HUES64 (cell line): Measurements from ENCODE around the gene CLCF1. TPM values are rescaled to one million over a fixed set of nuclear protein-coding genes. Genes with fewer than 3 reads are reported as not detected.

Source experiments
- H3K27ac ChIP-seq: 2 replicates; pipeline ENCODE4 v1.7.0; 2013; ENCODE audit warnings: low read depth, low read length, inconsistent platforms
- H3K27me3 ChIP-seq: 2 replicates; pipeline ENCODE4 v1.6.1; 2013; ENCODE audit warnings: mild to moderate bottlenecking, low read length; ENCODE audit not compliant: insufficient read depth
- H3K36me3 ChIP-seq: 2 replicates; pipeline ENCODE4 v1.6.1; 2013; ENCODE audit warnings: mild to moderate bottlenecking, low read length; ENCODE audit not compliant: insufficient read depth
- H3K4me1 ChIP-seq: 2 replicates; pipeline ENCODE4 v1.6.1; 2013; ENCODE audit warnings: mild to moderate bottlenecking, low read length, moderate library complexity; ENCODE audit not compliant: insufficient read depth
- H3K4me3 ChIP-seq: 2 replicates; pipeline ENCODE4 v1.5.1; 2013; ENCODE audit warnings: mild to moderate bottlenecking, low read length, moderate library complexity
- H3K9ac ChIP-seq: 2 replicates; pipeline ENCODE4 v1.6.1; 2013; ENCODE audit warnings: mild to moderate bottlenecking, low read depth, low read length
- H3K9me3 ChIP-seq: 2 replicates; pipeline ENCODE4 v1.6.1; 2013; ENCODE audit warnings: low read depth, low read length; ENCODE audit not compliant: insufficient read depth
- WGBS: fragments of 150-250, 120-280 bp; methylation state at CpG from one replicate; pipeline ENCODE4 v1.1.7; 2013; ENCODE audit warnings: missing lambda C conversion rate; 5-methylcytosine and 5-hydroxymethylcytosine counted together
- polyA plus RNA-seq, 2 experiments: library from polyadenylated mRNA; stranded (reverse); fragments of 50-300 nt; gene quantifications; one replicate each; pipeline ENCODE4 v1.2.3, GENCODE V29; 2013

The CLCF1 gene
- polyA plus RNA-seq (2013, experiment 1 of 2) = 1.6 TPM
- polyA plus RNA-seq (2013, experiment 2 of 2) = 1.7 TPM

GRCh38 chr11:67372993-67373647 is at the start of gene CLCF1:
Gene CLCF1 (minus strand): TSS chr11:67373598. CDS start chr11:67373539, 59 bp downstream.
- Histone ChIP-seq H3K9ac (peak within 1 kb of the TSS; percentile 63; the same call in 1 of the 2 replicates), H3K27me3 (peaks cover 54% of the 10 kb centered on the region), H3K4me3 (peak within 1 kb of the TSS; percentile 61), H3K9me3 (no peaks in the 10 kb centered on the region), H3K36me3 (no peaks in the 10 kb centered on the region), H3K4me1 (peaks cover 37% of the 10 kb centered on the region), H3K27ac (peak within 1 kb of the TSS; percentile 75)
- under 1% methylated on average over 75 of the region's 76 CpGs for WGBS

DNA sequence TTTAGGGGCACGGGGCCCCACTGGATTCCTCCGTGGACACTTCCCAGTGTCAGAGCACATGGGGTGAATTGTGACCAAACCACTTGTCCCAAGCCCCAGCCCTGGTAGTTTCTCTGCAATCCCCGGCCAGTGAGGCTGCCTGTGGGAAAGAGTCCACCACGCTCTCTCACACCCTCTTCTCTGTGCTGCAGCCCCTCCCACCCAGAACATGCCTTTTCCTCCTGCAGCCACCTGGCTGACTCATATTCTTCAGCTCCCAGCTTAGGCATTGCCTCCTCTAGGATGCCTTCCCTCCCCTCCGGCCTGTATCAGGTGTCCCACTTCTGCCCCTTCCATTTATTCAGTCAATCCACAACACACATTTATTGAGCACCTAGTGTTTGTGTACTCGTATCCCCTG is 49.5 kb upstream of the CLCF1 start:
- no peak overlapping the region for H3K27ac ChIP-seq
- WGBS = 71% methylated on average over 6 of the region's 6 CpGs
- H3K36me3 ChIP-seq = no peaks in the 10 kb centered on the region
- H3K4me3 ChIP-seq = no peak overlapping the region
- H3K9me3 ChIP-seq = no peaks in the 10 kb centered on the region
- no peak overlapping the region for H3K9ac ChIP-seq
- H3K4me1 ChIP-seq = 0 out of 2 replicates have a peak, but pooled peaks cover 3% of the 10 kb centered on the region
- H3K27me3 ChIP-seq = peaks cover 13% of the 10 kb centered on the region

GRCh38 chr11:67421430-67422031 is 48.1 kb upstream of the CLCF1 start:
- H3K9ac ChIP-seq = no peak overlapping the region

DNA sequence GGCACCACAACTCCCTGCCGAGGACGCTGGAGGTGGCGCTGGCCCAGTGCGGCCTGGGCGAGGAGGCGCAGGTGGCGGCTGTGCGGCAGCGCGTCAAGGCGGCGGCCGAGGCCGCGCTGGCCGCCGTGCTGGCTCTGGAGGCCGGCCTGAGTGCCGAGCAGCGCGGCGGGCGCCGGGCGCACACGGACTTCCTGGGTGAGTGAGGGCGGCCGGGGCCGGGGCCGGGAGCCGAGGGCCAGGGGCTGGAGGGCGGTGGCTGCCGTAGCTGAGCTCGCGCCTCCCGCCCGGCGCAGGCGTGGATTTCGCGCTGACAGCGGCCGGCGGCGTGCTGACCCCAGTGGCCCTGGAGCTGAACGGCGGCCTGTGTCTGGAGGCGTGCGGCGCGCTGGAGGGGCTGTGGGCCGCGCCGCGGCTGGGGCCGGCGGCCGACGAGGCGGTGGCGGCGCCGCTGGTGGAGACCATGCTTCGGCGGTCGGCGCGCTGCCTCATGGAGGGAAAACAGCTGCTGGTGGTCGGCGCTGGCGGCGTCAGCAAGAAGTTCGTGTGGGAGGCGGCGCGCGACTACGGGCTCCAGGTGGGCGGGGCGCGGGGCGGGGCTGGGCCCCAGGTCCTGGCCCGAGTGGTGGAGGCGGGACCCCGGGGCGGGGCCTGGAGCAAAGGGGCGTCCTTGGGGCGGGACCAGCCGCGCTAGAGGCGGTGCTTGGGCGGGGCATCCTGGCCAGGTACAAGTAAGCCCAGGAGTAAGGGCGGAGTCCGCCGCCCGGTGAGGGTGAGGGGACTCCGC is 47.4 kb upstream of the CLCF1 start:
- H3K4me3 ChIP-seq = peak overlapping the region; percentile 72
- H3K9me3 ChIP-seq = no peaks in the 10 kb centered on the region
- 1% methylated on average over 97 of the region's 97 CpGs for WGBS
- H3K9ac ChIP-seq = peak overlapping the region; percentile 82
- peaks cover 13% of the 10 kb centered on the region for H3K27me3 ChIP-seq
- H3K27ac ChIP-seq = peak overlapping the region; percentile 55; the same call in 1 of the 2 replicates
- no peaks in the 10 kb centered on the region for H3K36me3 ChIP-seq
- 0 out of 2 replicates have a peak, but pooled peaks cover 7% of the 10 kb centered on the region for H3K4me1 ChIP-seq

More at GRCh38 chr11:67421430-67422031, 48.1 kb upstream of the CLCF1 start:
- no peak overlapping the region for H3K27ac ChIP-seq
- no peaks in the 10 kb centered on the region for H3K36me3 ChIP-seq
- H3K27me3 ChIP-seq = peaks cover 13% of the 10 kb centered on the region
- 79% methylated on average over 22 of the region's 22 CpGs for WGBS
- 0 out of 2 replicates have a peak, but pooled peaks cover 7% of the 10 kb centered on the region for H3K4me1 ChIP-seq
- H3K4me3 ChIP-seq = peak overlapping the region; percentile 29
- H3K9me3 ChIP-seq = no peaks in the 10 kb centered on the region

GRCh38 chr11:67420147-67420645 is 46.8 kb upstream of the CLCF1 start:
- Histone ChIP-seq H3K27me3 (peaks cover 14% of the 10 kb centered on the region), H3K9me3 (no peaks in the 10 kb centered on the region), H3K9ac (peak overlapping the region; percentile 82), H3K36me3 (no peaks in the 10 kb centered on the region), H3K4me3 (peak overlapping the region; percentile 72), H3K4me1 (0 out of 2 replicates have a peak, but pooled peaks cover 7% of the 10 kb centered on the region), H3K27ac (no peak overlapping the region)
- 43% methylated on average over 15 of the region's 15 CpGs for WGBS

DNA sequence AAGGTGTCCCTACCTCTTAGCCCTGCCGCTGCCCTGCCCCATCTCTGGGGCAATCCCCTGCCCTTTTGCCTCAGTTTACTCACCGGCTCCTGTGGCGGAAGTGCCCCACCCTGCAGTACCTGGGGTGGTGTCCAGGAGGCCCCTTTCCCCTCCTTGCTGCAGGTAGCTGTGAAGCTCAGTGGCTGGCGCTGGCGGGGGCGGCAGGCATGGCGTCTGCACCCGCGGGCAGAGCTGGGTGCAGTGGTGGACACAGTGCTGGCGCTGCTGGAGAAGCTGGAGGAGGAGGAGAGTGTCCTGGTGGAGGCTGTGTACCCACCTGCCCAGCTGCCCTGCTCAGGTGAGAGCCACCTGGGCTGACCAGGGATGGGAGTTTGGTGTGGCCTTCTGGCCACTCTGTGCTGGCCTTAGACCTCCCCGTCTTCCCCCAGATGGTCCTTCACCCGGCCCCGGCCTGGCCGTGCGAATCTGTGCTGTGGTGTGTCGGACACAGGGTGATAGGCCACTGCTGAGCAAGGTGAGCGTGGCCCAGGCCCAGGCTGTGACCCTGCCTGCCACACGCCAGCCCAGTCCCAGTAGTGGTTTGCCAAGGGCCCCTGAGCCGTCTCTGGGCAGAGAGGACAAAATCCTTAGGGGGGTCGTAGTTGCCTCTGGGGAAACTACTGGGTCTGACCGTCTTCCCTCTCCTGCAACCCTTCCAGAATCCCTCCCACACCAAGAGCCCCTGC is 46.1 kb upstream of the CLCF1 start:
- Histone ChIP-seq H3K27ac (no peak overlapping the region), H3K4me1 (0 out of 2 replicates have a peak, but pooled peaks cover 7% of the 10 kb centered on the region), H3K9me3 (no peaks in the 10 kb centered on the region), H3K9ac (no peak overlapping the region), H3K27me3 (peaks cover 21% of the 10 kb centered on the region), H3K36me3 (no peaks in the 10 kb centered on the region), H3K4me3 (no peak overlapping the region)
- WGBS = 96% methylated on average over 21 of the region's 21 CpGs

GRCh38 chr11:67418476-67419281 is 45.3 kb upstream of the CLCF1 start:
- Histone ChIP-seq H3K4me3 (no peak overlapping the region), H3K27me3 (peaks cover 24% of the 10 kb centered on the region), H3K9ac (no peak overlapping the region), H3K27ac (no peak overlapping the region), H3K36me3 (no peaks in the 10 kb centered on the region), H3K4me1 (0 out of 2 replicates have a peak, but pooled peaks cover 7% of the 10 kb centered on the region), H3K9me3 (no peaks in the 10 kb centered on the region)
- WGBS = 92% methylated on average over 26 of the region's 26 CpGs

DNA sequence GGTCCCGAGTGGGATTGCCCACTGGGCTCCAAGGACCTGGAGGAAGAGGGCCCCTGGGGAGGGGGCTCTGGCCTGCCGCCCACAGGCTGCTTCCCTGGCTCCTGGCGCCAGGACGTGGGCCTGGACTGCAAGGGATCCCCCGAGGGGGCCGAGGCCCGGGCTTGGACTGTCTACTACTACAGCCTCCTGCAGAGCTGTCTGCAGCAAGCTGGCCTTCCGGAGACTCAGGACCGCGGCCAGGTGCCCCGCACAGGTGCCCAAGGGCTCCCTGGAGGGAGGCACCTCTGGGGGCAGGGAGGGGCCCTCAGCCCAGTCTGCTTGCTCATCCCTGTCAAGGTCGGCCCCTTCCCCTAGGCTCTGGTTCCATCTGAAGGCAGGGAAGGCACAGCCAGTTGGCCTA is 44.0 kb upstream of the CLCF1 start:
- Histone ChIP-seq H3K9ac (no peak overlapping the region), H3K4me1 (0 out of 2 replicates have a peak, but pooled peaks cover 7% of the 10 kb centered on the region), H3K27me3 (peaks cover 29% of the 10 kb centered on the region), H3K27ac (no peak overlapping the region), H3K9me3 (no peaks in the 10 kb centered on the region), H3K4me3 (no peak overlapping the region), H3K36me3 (no peaks in the 10 kb centered on the region)
- 85% methylated on average over 12 of the region's 12 CpGs for WGBS

DNA sequence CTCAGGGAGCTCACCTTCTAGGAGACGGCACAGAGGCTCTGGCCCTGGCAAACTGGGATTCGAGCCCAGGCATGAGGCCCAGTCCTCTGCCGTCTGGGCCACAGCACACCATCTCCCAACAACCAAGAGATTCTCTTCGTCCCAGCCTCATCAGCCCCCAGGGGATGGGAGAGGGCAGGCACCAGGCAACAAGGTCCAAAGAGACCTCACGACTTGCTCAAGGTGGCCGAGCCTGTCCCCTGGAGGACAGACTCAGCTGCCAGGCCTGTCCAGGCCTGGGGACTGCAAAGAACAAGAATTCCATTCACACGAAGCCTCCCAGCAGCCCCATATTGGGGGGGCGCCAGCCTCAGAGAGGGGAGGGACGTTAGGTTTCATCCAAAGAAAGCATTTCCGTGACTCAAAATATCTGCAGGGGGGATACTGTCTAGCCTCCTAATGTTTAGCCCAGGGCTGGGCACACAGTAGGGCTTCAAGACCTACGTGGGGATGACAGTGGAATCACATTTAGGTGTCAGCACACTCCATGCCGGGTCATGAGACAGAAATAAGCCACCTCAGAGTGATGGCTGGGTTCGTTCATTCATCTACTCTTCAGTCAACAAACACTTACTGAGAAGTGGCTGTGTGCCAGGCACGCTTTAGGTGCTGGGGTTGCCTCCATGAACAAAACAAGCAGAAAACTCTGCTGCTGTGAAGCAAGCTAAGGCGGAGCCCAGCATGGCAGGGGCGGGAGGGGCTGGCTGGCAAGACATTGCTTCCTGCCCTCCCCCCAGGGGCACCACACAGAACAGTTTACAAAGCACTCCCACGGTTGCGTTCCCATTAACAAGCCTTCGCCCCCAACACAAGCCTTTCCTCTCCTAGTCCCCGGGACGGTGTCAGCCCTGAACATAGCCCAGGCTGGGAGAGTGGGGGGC is 43.3 kb upstream of the CLCF1 start:
- no peak overlapping the region for H3K4me3 ChIP-seq
- peaks cover 31% of the 10 kb centered on the region for H3K27me3 ChIP-seq
- no peaks in the 10 kb centered on the region for H3K36me3 ChIP-seq
- H3K9me3 ChIP-seq = no peaks in the 10 kb centered on the region
- H3K4me1 ChIP-seq = 0 out of 2 replicates have a peak, but pooled peaks cover 7% of the 10 kb centered on the region
- no peak overlapping the region for H3K27ac ChIP-seq
- no peak overlapping the region for H3K9ac ChIP-seq
- WGBS = 80% methylated on average over 21 of the region's 21 CpGs
